GM23248 (cell line): ENCODE data around the gene TRPM3. TPM values are rescaled to one million over a fixed set of nuclear protein-coding genes. Genes with fewer than 3 reads are reported as not detected.
"Not testable (repeated sequence)": the region's sequence is repeated elsewhere in the genome, so short reads cannot be mapped to it uniquely, and the experiment has no call there.

Source experiments
- DNase-seq: peaks from one replicate; pipeline ENCODE4 v3.0.0-alpha.2; 2015
- H2AFZ ChIP-seq: fragments of 200-600 bp; sonication (generic); 2 replicates; pipeline ENCODE4 v1.6.1; 2016; ENCODE audit warnings: antibody characterized with exemption
- H3F3A ChIP-seq: fragments of 200-600 bp; sonication (generic); 2 replicates; pipeline ENCODE4 v1.6.1; 2016; ENCODE audit warnings: mild to moderate bottlenecking, antibody characterized with exemption, mixed run types; ENCODE audit not compliant: insufficient read depth
- H3K27ac ChIP-seq: fragments of 200-600 bp; sonication (generic); 2 replicates; pipeline ENCODE4 v1.5.1; 2016; ENCODE audit warnings: mild to moderate bottlenecking
- H3K27me3 ChIP-seq: fragments of 200-600 bp; sonication (generic); replicated peaks from 2 replicates; pipeline ENCODE4 v1.6.1; 2016; ENCODE audit warnings: mild to moderate bottlenecking; ENCODE audit not compliant: insufficient read depth
- H3K36me3 ChIP-seq: fragments of 200-600 bp; sonication (generic); 2 replicates; pipeline ENCODE4 v1.6.1; 2016; ENCODE audit warnings: low read depth, mild to moderate bottlenecking
- H3K4me1 ChIP-seq: fragments of 200-600 bp; sonication (generic); 2 replicates; pipeline ENCODE4 v1.6.1; 2016; ENCODE audit warnings: mild to moderate bottlenecking; ENCODE audit not compliant: insufficient read depth
- H3K4me2 ChIP-seq: fragments of 200-600 bp; sonication (generic); one replicate; pipeline ENCODE4 v1.6.1; 2016; ENCODE audit warnings: mild to moderate bottlenecking; ENCODE audit not compliant: unreplicated experiment
- H3K4me3 ChIP-seq: fragments of 200-600 bp; sonication (generic); 2 replicates; pipeline ENCODE4 v1.5.1; 2016; ENCODE audit warnings: mild to moderate bottlenecking
- H3K79me2 ChIP-seq: fragments of 200-600 bp; sonication (generic); 2 replicates; pipeline ENCODE4 v1.6.1; 2016; ENCODE audit warnings: mild to moderate bottlenecking; ENCODE audit not compliant: insufficient read depth
- H3K9ac ChIP-seq: fragments of 200-600 bp; sonication (generic); 2 replicates; pipeline ENCODE4 v1.6.1; 2016; ENCODE audit warnings: mild to moderate bottlenecking
- H3K9me2 ChIP-seq: fragments of 200-600 bp; sonication (generic); 2 replicates; pipeline ENCODE4 v1.6.1; 2016; ENCODE audit warnings: mixed run types, mild to moderate bottlenecking, moderate library complexity; ENCODE audit not compliant: insufficient read depth
- H3K9me3 ChIP-seq: fragments of 200-600 bp; sonication (generic); one replicate; pipeline ENCODE4 v1.6.1; 2017; ENCODE audit warnings: low read depth
- H4K20me1 ChIP-seq: fragments of 200-600 bp; sonication (generic); 2 replicates; pipeline ENCODE4 v1.6.0; 2016; ENCODE audit not compliant: insufficient read depth
- EZH2 ChIP-seq: fragments of 200-600 bp; sonication (generic); IDR thresholded peaks from 2 replicates; pipeline ENCODE4 v1.6.1; 2018; ENCODE audit warnings: antibody characterized with exemption, mild to moderate bottlenecking; ENCODE audit not compliant: insufficient read depth, poor library complexity, severe bottlenecking
- EZH2phosphoT487 ChIP-seq: fragments of 200-600 bp; sonication (generic); IDR thresholded peaks from 2 replicates; pipeline ENCODE4 v1.6.1; 2018; ENCODE audit warnings: antibody characterized with exemption, moderate library complexity, mild to moderate bottlenecking, low read depth; ENCODE audit not compliant: insufficient read depth
- WGBS, 2 experiments: methylation state at CpG; one replicate each; pipeline ENCODE4 v1.1.6; 2015 to 2017; ENCODE audit warnings: low lambda C conversion rate in 2 of 2, low coverage in 1 of 2; ENCODE audit errors: missing lambda C conversion rate in 2 of 2; 5-methylcytosine and 5-hydroxymethylcytosine counted together
- in situ Hi-C: fragments of 300-500 bp; cut with MboI; formaldehyde crosslinking; loops from 2 replicates; pipeline ENCODE4 v1.15.0; 2020
- polyA plus RNA-seq: library from polyadenylated mRNA; unstranded; fragments of >200 nt; fragmentation: Nextera tagmentation; extraction: Ambion mirVana; gene quantifications from 2 replicates; pipeline ENCODE4 v1.2.1, GENCODE V29; 2016
- total RNA-seq: library from RNA; depleted of rRNA; stranded (reverse); fragments of >200 nt; shearing (Covaris generic); gene quantifications from 2 replicates; pipeline ENCODE4 v1.2.3, GENCODE V29; 2014

The TRPM3 gene
- total and polyA plus RNA-seq, 2 experiments from 2014 or later = not detected

- no peaks in the 10 kb centered on the region; the same call in 1 of the 2 replicates for H3K27me3 ChIP-seq
- 59 to 78% methylated on average over 3 of the region's 3 CpGs for WGBS, 2 experiments
- no peaks in the 10 kb centered on the region for H3K36me3 ChIP-seq
- no peaks in the 10 kb centered on the region for H4K20me1 ChIP-seq
- H2AFZ ChIP-seq = no peak overlapping the region
- no peak overlapping the region for H3K27ac ChIP-seq
- H3K79me2 ChIP-seq = no peaks in the 10 kb centered on the region
- H3K9ac ChIP-seq = no peak overlapping the region
- no peaks in the 10 kb centered on the region for H3K4me1 ChIP-seq
- no peaks in the 10 kb centered on the region for H3K9me2 ChIP-seq
- H3K4me2 ChIP-seq = no peak overlapping the region
- TF ChIP-seq EZH2phosphoT487 (no peak), EZH2 (no peak)
- no peaks in the 10 kb centered on the region for H3K9me3 ChIP-seq
- in situ Hi-C loops = no loop called here
- no peaks in the 10 kb centered on the region for H3F3A ChIP-seq
- no peak overlapping the region for H3K4me3 ChIP-seq
- no peak for DNase-seq
These were observed 485.6 kb downstream of the TRPM3 start for GRCh38 chr9:70635790-70636189.

- Histone ChIP-seq H3K4me2 (no peak overlapping the region), H3F3A (no peaks in the 10 kb centered on the region), H3K36me3 (no peaks in the 10 kb centered on the region), H2AFZ (no peak overlapping the region), H3K27ac (no peak overlapping the region), H3K9me2 (no peaks in the 10 kb centered on the region), H3K4me3 (no peak overlapping the region), H3K27me3 (no peaks in the 10 kb centered on the region; the same call in 1 of the 2 replicates), H4K20me1 (no peaks in the 10 kb centered on the region), H3K9ac (no peak overlapping the region), H3K79me2 (no peaks in the 10 kb centered on the region), H3K4me1 (no peaks in the 10 kb centered on the region), H3K9me3 (no peaks in the 10 kb centered on the region)
- no peak for TF ChIP-seq EZH2phosphoT487
- TF ChIP-seq EZH2 = no peak
- no peak for DNase-seq
- in situ Hi-C loops = no loop called here
- WGBS, 2 experiments = 85 to 92% methylated on average over 4 of the region's 4 CpGs
These were observed 486.7 kb downstream of the TRPM3 start for GRCh38 chr9:70634696-70635095.

- H3K27ac ChIP-seq = no peak overlapping the region
- no peak for DNase-seq
- no peak overlapping the region for H2AFZ ChIP-seq
- H3K36me3 ChIP-seq = no peaks in the 10 kb centered on the region
- H3K9me3 ChIP-seq = no peaks in the 10 kb centered on the region
- 66 to 77% methylated on average over 3 of the region's 3 CpGs for WGBS, 2 experiments
- in situ Hi-C loops = no loop called here
- no peaks in the 10 kb centered on the region for H3K79me2 ChIP-seq
- no peaks in the 10 kb centered on the region for H3K4me1 ChIP-seq
- H3K9ac ChIP-seq = no peak overlapping the region
- TF ChIP-seq EZH2phosphoT487 (no peak), EZH2 (no peak)
- H4K20me1 ChIP-seq = no peaks in the 10 kb centered on the region
- H3K4me3 ChIP-seq = no peak overlapping the region
- no peak overlapping the region for H3K4me2 ChIP-seq
- no peaks in the 10 kb centered on the region for H3F3A ChIP-seq
- no peaks in the 10 kb centered on the region for H3K27me3 ChIP-seq
- no peaks in the 10 kb centered on the region for H3K9me2 ChIP-seq
These were observed 490.4 kb downstream of the TRPM3 start for GRCh38 chr9:70630971-70631370.

- H3K27ac ChIP-seq, H3K27me3 ChIP-seq, H3K4me2 ChIP-seq, H3K79me2 ChIP-seq, H3K9me3 ChIP-seq, H2AFZ ChIP-seq, H3K9me2 ChIP-seq, H3K4me3 ChIP-seq, H4K20me1 ChIP-seq, H3K4me1 ChIP-seq, H3K36me3 ChIP-seq, in situ Hi-C loops, H3K9ac ChIP-seq, H3F3A ChIP-seq: not testable (repeated sequence)
- WGBS, 2 experiments = 50 to 73% methylated on average over 10 to 15 of the region's 15 CpGs
- peak; percentile 35 for DNase-seq
These were observed 492.2 kb downstream of the TRPM3 start for GRCh38 chr9:70629080-70629685.

GRCh38 chr9:70625078-70625477, 496.3 kb downstream of the TRPM3 start:
- Histone ChIP-seq H2AFZ (no peak overlapping the region), H3K4me1 (no peaks in the 10 kb centered on the region), H4K20me1 (no peaks in the 10 kb centered on the region), H3K4me3 (no peak overlapping the region), H3K9me3 (no peaks in the 10 kb centered on the region), H3K27ac (no peak overlapping the region), H3K9ac (no peak overlapping the region), H3F3A (no peaks in the 10 kb centered on the region), H3K9me2 (no peaks in the 10 kb centered on the region), H3K27me3 (peaks cover 14% of the 10 kb centered on the region; the same call in 1 of the 2 replicates), H3K79me2 (no peaks in the 10 kb centered on the region), H3K4me2 (no peak overlapping the region), H3K36me3 (no peaks in the 10 kb centered on the region)
- in situ Hi-C loops = no loop called here
- WGBS, 2 experiments = 75 to 77% methylated on average over 13 of the region's 13 CpGs
- TF ChIP-seq EZH2phosphoT487 = no peak
- no peak for TF ChIP-seq EZH2
- DNase-seq = no peak
